Activated T-cell treated with anti-CD3 and anti-CD28 coated beads, Interleukin-2, amount 50 U/mL, for 1 hour (primary cell): ENCODE measurements around the gene C6orf132.
A peak's percentile ranks its signal among the peaks of the same experiment; 100 is the strongest.

Experiments used
- DNase-seq: peaks from one replicate; pipeline ENCODE4 v3.0.0-alpha.2; 2020

C6orf132 gene

DNA sequence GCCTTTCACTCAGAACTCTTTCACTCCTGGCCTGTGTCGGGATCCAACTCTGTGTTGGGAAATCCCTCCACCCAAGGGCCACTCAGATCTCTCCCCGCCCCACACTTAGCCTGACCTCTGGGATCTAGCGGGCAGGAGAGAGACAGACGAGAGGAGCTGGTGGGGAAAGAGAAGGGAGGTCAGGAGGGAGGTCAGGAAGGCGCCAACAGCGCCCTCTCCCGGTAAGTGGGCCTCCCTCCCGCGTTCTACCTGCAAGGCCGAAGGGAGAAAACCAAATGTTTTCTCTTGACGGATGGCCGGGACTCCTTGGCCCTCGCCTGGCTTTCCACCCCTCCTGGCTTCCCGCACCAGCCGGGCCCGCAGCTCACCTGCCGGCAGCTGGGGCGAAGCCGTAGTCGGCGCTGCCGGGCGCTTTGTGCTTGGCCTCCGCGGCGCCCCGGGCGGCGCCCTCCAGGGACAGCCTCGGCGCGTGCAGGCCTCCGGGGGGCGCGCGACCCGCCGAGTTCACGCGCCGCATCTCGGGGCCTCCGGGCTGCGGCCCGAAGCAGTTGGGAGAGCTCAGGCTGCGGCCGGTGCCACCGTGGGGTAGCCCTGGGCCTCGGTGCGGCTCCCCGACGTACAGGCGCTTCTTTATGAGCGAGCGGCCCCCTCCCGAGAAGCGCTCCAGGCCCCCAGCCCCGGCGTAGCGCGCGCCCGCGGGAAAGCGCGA lies 38.2 kb downstream of the C6orf132 start:
- DNase-seq = peak; percentile 76

DNA sequence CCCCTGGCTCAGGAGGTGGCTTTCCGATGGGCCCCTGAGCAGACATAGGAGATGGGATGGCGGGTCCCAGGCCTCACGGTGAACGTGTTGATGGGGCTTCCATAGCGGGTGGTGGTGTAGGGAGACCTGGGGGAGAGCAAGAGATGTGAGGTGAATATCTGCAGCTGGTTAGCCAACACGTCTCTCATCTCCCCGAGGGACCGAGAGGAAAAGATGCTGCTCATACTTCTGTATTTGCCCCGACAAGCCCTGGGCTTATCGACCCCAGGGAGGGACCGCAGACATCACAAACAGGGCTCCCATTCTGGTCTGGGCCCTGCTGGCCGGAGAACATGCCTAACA lies 38.7 kb downstream of the C6orf132 start:
- no peak for DNase-seq

GRCh38 chr6:42103216-42103615 lies 39.2 kb downstream of the C6orf132 start:
- no peak for DNase-seq

DNA sequence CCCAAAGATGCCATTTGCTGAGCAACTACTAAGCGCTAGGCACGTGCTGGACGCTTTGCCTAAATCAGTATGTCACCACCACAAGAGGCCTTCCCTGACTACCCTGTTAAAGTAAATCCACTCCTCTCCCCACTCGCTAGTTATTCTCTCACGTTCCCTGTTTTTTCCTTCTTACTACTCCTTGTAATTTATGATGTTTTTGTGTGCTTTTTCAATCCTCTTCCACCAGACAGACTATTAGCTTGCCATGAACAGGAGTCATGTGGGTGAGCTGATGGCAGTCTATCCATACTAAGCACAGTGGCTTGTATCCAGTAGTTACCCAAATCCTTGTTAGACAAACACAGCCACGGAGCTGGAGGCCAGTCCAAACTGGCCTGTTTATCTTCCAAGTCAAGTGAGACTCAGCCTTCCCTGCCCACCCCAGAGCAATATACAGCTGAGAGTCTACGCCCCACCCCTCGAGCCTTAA lies 41.2 kb downstream of the C6orf132 start:
- no peak for DNase-seq

DNA sequence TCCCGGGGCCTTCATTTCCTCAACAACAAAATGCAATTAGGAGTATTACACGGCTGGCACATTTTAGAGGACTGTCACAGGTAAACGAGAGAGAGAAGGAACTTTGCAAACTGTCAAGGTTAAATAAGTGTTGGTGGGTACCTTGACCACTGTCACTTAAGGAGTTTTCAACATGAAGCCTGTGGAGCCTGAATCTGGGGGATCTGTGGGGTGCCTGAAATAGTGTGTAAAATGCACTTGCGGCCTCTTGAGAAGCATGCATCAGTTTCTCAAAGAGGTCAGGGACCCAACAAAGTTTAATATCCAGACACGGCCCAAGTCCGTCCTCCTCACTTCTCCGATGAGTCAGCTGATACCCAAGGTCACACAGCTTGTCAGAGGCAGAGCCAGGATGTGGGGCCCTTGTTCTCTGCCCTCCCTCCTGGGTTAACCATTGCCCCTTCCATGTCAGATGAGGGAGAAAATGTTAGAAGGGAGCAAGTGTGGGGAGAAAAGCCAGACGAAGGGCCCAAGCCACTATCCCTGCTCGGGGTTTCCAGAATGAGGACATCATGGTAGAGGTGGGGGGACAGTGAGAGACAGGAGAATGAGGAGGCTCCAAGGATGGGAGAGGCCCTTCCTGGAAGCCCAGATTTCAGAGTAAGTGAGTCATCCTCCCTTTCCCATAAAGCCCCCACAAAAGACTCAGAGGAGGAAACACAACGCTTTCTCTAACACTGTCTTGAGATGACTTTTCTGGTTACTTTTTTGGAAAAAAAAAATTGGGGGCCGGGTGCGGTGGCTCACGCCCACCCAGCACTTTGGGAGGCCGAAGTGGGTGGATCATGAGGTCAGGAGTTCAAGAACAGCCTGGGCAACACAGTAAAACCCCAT lies 42.2 kb downstream of the C6orf132 start:
- no peak for DNase-seq

GRCh38 chr6:42099340-42100028 lies 42.9 kb downstream of the C6orf132 start:
- DNase-seq = no peak

GRCh38 chr6:42095776-42096541 lies 46.5 kb downstream of the C6orf132 start:
- DNase-seq = no peak

DNA sequence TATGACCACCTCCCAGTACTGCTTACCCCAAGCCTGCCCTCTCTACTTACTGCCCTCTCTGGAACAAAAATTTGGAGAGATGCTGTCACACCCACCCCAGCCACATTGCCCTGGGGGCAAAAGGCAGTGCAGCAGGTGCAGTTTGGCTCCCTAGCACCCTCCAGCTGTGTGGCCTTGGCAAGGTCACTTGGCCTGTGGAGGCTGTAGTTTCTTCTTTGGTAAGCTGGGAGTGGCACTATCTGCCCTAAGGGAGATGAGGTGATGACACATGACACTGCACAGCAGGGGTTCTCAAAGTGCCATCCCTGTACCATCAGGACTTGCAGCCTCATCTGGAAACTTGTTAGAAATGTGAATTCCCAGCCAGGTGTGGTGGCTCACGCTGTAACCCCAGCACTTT lies 47.3 kb downstream of the C6orf132 start:
- DNase-seq = no peak

DNA sequence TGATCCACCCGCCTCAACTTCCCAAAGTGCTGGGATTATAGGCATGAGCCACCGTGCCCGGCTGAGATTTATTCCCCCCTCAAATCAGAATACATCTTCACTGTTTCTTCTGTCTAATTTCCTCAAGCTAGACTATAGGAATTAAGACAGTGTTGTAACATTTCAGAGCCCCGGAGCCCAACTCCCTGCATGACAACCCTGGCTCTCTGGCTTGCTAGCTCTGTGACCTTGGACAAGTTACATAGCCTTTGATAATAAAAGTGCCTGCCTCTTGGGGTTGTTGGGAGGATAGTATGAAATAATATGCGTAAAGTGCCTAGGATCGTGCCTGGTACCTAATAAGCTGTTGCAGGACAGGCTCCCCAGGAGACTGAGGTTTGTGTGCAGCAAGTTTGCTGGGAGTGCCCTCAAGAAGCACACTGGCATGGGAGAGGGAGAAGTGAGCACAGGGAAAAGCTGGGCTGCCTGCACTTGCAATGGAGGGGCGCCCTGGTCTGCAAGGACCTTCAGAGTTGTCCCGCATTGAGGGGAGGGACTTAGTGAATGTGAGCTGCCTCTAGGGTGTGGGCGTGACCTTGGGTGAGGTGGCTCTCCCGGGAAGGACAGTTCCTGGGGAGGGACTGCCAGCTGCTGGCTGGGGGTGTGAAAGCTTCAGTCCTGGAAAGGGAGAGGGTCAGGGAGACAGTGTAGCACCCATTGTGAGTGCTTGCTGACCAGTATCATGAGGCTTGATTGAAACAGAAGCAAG lies 48.7 kb downstream of the C6orf132 start:
- DNase-seq = no peak

DNA sequence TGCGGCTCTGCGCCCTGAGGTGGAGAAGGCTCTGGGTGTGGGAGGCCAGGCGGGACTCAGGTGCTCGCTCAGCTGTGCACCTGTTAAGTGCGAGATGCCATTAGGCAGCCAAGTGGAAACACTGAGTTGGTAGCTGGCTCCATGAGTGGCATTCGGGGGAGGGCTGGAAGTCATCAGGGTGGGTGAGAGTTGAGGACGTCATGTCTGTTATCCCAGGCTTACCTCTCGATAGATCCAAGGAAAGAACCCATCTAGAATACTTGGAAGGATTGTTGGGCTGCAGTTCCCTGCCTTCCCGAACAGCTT lies 50.7 kb downstream of the C6orf132 start:
- no peak for DNase-seq

- no peak for DNase-seq
Measured at GRCh38 chr6:42090819-42091717, 51.4 kb downstream of the C6orf132 start.

DNA sequence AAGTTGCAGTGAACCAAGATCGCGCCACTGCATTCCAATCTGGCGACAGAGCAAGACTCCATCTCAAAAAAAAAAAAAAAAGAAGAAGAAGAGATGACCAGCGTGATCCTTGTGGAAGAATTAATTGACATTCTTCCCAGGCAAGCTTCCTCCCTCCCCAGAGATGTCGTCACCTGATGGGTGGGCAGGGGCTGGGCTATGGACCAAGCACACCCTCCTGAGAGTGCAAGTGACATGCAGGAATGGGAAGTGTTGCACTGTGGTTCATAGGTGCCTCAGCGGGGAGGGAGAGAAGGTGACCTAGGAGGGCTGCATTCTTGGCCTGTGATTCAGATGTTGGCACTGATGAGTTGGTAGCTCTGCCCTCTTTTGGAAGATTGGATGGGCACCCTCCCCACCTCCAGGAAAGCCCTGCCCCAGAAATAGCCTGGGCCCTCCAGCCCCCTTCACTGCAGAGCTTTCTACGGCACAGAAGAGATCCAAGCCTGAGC lies 54.3 kb downstream of the C6orf132 start:
- no peak for DNase-seq

- no peak for DNase-seq
Measured at GRCh38 chr6:42086046-42087035, 56.1 kb downstream of the C6orf132 start.

- no peak for DNase-seq
Measured at GRCh38 chr6:42084889-42085288, 57.5 kb downstream of the C6orf132 start.

- DNase-seq = no peak
Measured at GRCh38 chr6:42083530-42083929, 58.9 kb downstream of the C6orf132 start.

- no peak for DNase-seq
Measured at GRCh38 chr6:42079941-42080464, 62.4 kb downstream of the C6orf132 start.

GRCh38 chr6:42078386-42078785 lies 64.0 kb downstream of the C6orf132 start:
- DNase-seq = no peak

GRCh38 chr6:42075159-42075838 lies 67.1 kb downstream of the C6orf132 start:
- DNase-seq = peak; percentile 63

DNA sequence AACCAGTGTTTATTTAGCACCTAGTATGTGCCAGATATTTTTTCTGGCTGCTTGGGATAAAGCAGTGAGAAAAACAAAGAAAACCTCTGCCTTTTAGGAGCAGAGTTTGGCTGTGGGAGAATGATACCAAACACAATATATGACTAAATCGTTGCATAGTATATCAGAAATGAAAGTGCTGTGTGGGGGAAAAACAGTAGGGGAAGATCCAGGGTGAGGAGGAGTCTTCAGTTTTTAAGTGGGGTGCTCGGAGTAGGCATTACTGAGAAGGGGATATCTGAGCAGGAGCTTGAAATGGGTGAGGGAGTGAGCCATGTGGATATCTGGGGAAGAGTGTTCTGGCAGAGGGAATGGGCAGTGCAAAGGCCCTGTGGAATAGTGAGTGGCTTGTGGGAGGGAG lies 69.1 kb downstream of the C6orf132 start:
- DNase-seq = no peak
